GM12878 (cell line): Measurements from ENCODE around the gene NLGN4X. TPM values are rescaled to one million over a fixed set of nuclear protein-coding genes. Genes with fewer than 3 reads are reported as not detected.

Source experiments
- ATAC-seq: fragments of 200-7000 bp; cut with Tn5 transposase; 3 replicates; pipeline ENCODE4 v1.9.1; 2020; ENCODE audit warnings: mild to moderate bottlenecking, moderate library complexity
- BruUV-seq: library from RNA; stranded (reverse); fragments of 400-500 nt; replicated peaks from 2 replicates; lab custom pipeline; 2021; lab: Mats Ljungman, UMichigan
- CTCF ChIA-PET: fragments of 300-600 bp; sonication (Branson Sonifier 250); formaldehyde crosslinking; extraction: SDS; loops from one replicate; lab custom pipeline; 2021; ENCODE audit warnings: inconsistent platforms; lab: Yijun Ruan, JAX
- POLR2A ChIA-PET: fragments of 350-600 bp; formaldehyde crosslinking; extraction: SDS; loops from one replicate; lab custom pipeline; 2021; ENCODE audit warnings: inconsistent platforms; lab: Charles Lee
- RAD21 ChIA-PET: fragments of 300-600 bp; sonication (Branson Sonifier 250); formaldehyde crosslinking; loops from one replicate; lab custom pipeline; 2023; ENCODE audit warnings: antibody characterized with exemption; ENCODE audit not compliant: unreplicated experiment; lab: Charles Lee
- SMC1A ChIA-PET: fragments of 300-600 bp; sonication (Branson Sonifier 250); formaldehyde crosslinking; loops from one replicate; lab custom pipeline; 2023; ENCODE audit not compliant: unreplicated experiment, uncharacterized antibody; lab: Charles Lee
- DNase-seq: peaks from one replicate; pipeline ENCODE4 v3.0.0-alpha.2; 2011; ENCODE audit warnings: low read depth, low spot score
- FAIRE-seq: peaks from 3 replicates; lab custom pipeline; 2011; peaks lifted over from hg19 to GRCh38; lab: Jason Lieb, UNC
- H2AFZ ChIP-seq: 2 replicates; pipeline ENCODE4 v1.6.0; 2011; ENCODE audit warnings: low read depth, low read length, control low read depth; ENCODE audit not compliant: control insufficient read depth
- H3K27ac ChIP-seq: 2 replicates; pipeline ENCODE4 v1.5.1; 2011; ENCODE audit warnings: control low read depth; ENCODE audit not compliant: control insufficient read depth, insufficient read depth
- H3K27me3 ChIP-seq, 2 experiments: replicated peaks in 1 of 2; 2 replicates each; pipeline versions ENCODE4 v1.6.0 to v1.6.1; 2011; ENCODE audit warnings: low read length in 1 of 2; ENCODE audit not compliant: control insufficient read depth in 2 of 2, insufficient read depth in 2 of 2
- H3K36me3 ChIP-seq, 2 experiments: 2 replicates each; pipeline ENCODE4 v1.5.1; 2011; ENCODE audit warnings: low read length in 1 of 2; ENCODE audit not compliant: control insufficient read depth in 2 of 2, insufficient read depth in 2 of 2
- H3K4me1 ChIP-seq: 2 replicates; pipeline ENCODE4 v1.6.1; 2011; ENCODE audit warnings: mild to moderate bottlenecking, low read length, moderate library complexity, mixed read lengths; ENCODE audit not compliant: control insufficient read depth, insufficient read depth
- H3K4me2 ChIP-seq: 2 replicates; pipeline ENCODE4 v1.6.0; 2011; ENCODE audit warnings: control low read depth; ENCODE audit not compliant: control insufficient read depth, insufficient read depth
- H3K4me3 ChIP-seq: fragments of 200-600 bp; sonication (generic); 2 replicates; pipeline ENCODE4 v1.5.1; 2016
- H3K79me2 ChIP-seq: 2 replicates; pipeline ENCODE4 v1.6.0; 2011; ENCODE audit warnings: low read length; ENCODE audit not compliant: control insufficient read depth, insufficient read depth
- H3K9ac ChIP-seq: 2 replicates; pipeline ENCODE4 v1.8.0; 2011; ENCODE audit warnings: low read length, control low read depth, mixed read lengths; ENCODE audit not compliant: control insufficient read depth, insufficient read depth
- H3K9me3 ChIP-seq: replicated peaks from 3 replicates; pipeline ENCODE4 v1.5.1; 2011; ENCODE audit warnings: mild to moderate bottlenecking, low read length; ENCODE audit not compliant: control insufficient read depth, insufficient read depth
- H4K20me1 ChIP-seq: 2 replicates; pipeline ENCODE4 v1.6.0; 2011; ENCODE audit not compliant: control insufficient read depth, insufficient read depth
- BMI1 ChIP-seq: fragments of 450-650 bp; IDR thresholded peaks from 2 replicates; pipeline ENCODE4 v1.6.1; 2016; ENCODE audit warnings: mild to moderate bottlenecking, moderate library complexity, borderline replicate concordance
- CBX3 ChIP-seq: fragments of 200-600 bp; sonication (generic); IDR thresholded peaks from 2 replicates; pipeline ENCODE4 v1.6.1; 2016; ENCODE audit warnings: low read depth, borderline replicate concordance
- GATAD2B ChIP-seq: fragments of 450-650 bp; conservative IDR thresholded peaks from 2 replicates; pipeline ENCODE4 v1.6.1; 2017; ENCODE audit warnings: low read depth, mild to moderate bottlenecking, moderate library complexity
- KLF5 ChIP-seq: fragments of 450-650 bp; IDR thresholded peaks from 2 replicates; pipeline ENCODE4 v1.6.1; 2014; ENCODE audit warnings: mild to moderate bottlenecking; ENCODE audit not compliant: partially characterized antibody
- NR2F1 ChIP-seq: fragments of 450-650 bp; conservative IDR thresholded peaks from 2 replicates; pipeline ENCODE4 v1.6.1; 2017; ENCODE audit warnings: mild to moderate bottlenecking
- RELB ChIP-seq: fragments of 450-650 bp; IDR thresholded peaks from 2 replicates; pipeline ENCODE4 v1.6.1; 2017; ENCODE audit warnings: low read depth, mild to moderate bottlenecking, moderate library complexity
- RFX5 ChIP-seq: IDR thresholded peaks from 2 replicates; pipeline ENCODE4 v1.6.1; 2011; ENCODE audit warnings: low read depth, low read length, improper control_type of control experiment
- SKIL ChIP-seq: fragments of 450-650 bp; IDR thresholded peaks from 2 replicates; pipeline ENCODE4 v1.6.1; 2017; ENCODE audit warnings: mild to moderate bottlenecking, low read depth, inconsistent platforms; ENCODE audit not compliant: poor library complexity, severe bottlenecking
- STAT3 ChIP-seq: IDR thresholded peaks from 2 replicates; pipeline ENCODE4 v1.6.1; 2011; ENCODE audit warnings: low read depth, low read length, improper control_type of control experiment
- YY1 ChIP-seq: IDR thresholded peaks from 2 replicates; pipeline ENCODE4 v1.6.1; 2011; ENCODE audit warnings: low read depth, mild to moderate bottlenecking, low read length
- ZSCAN29 ChIP-seq: fragments of 450-650 bp; IDR thresholded peaks from 2 replicates; pipeline ENCODE4 v1.6.1; 2017; ENCODE audit warnings: mild to moderate bottlenecking, moderate library complexity
- WGBS: methylation state at CpG from one replicate; pipeline ENCODE4 v1.1.6; 2016; ENCODE audit warnings: low lambda C conversion rate; ENCODE audit not compliant: insufficient replicate concordance, insufficient coverage; ENCODE audit errors: missing lambda C conversion rate; 5-methylcytosine and 5-hydroxymethylcytosine counted together
- in situ Hi-C: fragments of 300-500 bp; cut with MboI; formaldehyde crosslinking; loops from 9 replicates; pipeline ENCODE4 v1.14.3; 2018; ENCODE audit warnings: mixed read lengths
- intact Hi-C: fragments of 100-400 bp; cut with micrococcal nuclease; formaldehyde crosslinking; loops from one replicate; pipeline ENCODE4 v1.14.2; 2022; ENCODE audit not compliant: unreplicated experiment
- polyA plus RNA-seq, 11 experiments: library from polyadenylated mRNA; depleted of rRNA in 4 of 11; unstranded in 6 of 11; stranded (reverse) in 5 of 11; fragments of >200 nt; fragmentation: Nextera tagmentation in 4 of 11; fragmentation: Illumina TruSeq in 1 of 11; extraction: Ambion mirVana in 4 of 11; extraction: Trizol in 1 of 11; gene quantifications; 1 replicate in 1 of 11; 2 replicates in 10 of 11; pipeline versions ENCODE4 v1.2.1 to v1.2.3, GENCODE V29; 2011 to 2016; ENCODE audit warnings: inconsistent platforms in 2 of 11, missing spikeins in 2 of 11, low read depth in 1 of 11
- total RNA-seq, 4 experiments: library from RNA; depleted of rRNA in 3 of 4; stranded (reverse); fragments of >200 nt in 3 of 4; fragmentation: Illumina TruSeq in 1 of 4; extraction: Trizol in 1 of 4; gene quantifications; 2 replicates each; pipeline versions ENCODE4 v1.2.1 to v1.2.3, GENCODE V29; 2013 to 2021

The NLGN4X gene
- total and polyA plus RNA-seq, 10 of the 15 experiments (the other 5 are each of a cell fraction or from before 2014, with no cell fraction given): 0.02 to 1.5 (median 0.09) TPM; not detected in 2

- Histone ChIP-seq H3K36me3 (no peaks in the 10 kb centered on the region), H3K4me2 (no peak overlapping the region), H3K4me1 (no peaks in the 10 kb centered on the region), H3K27me3 (no peaks in the 10 kb centered on the region), H3K4me3 (no peak overlapping the region), H3K79me2 (no peaks in the 10 kb centered on the region), H3K27ac (no peak overlapping the region), H4K20me1 (no peaks in the 10 kb centered on the region)
- SMC1A ChIA-PET: interaction anchor here (1.3 to 2.3 kb wide), 4 partner anchors 15 to 33 kb away, joined by 3 to 7 read pairs (median 5); no protein-coding TSS in a partner anchor
- 28% methylated on average over 2 of the region's 2 CpGs for WGBS
- DNase-seq: no peak
- CTCF ChIA-PET: no interaction called here
- POLR2A ChIA-PET: no interaction called here
- in situ Hi-C loops: no loop called here
- intact Hi-C loops: no loop called here
- no TSS peak for BruUV-seq
- TF ChIP-seq YY1 (no peak), KLF5 (no peak), ZSCAN29 (no peak), BMI1 (no peak), CBX3 (no peak), STAT3 (no peak), NR2F1 (no peak), RFX5 (no peak), RELB (no peak), SKIL (no peak), GATAD2B (no peak)
- TF ChIP-seq, all 136 proteins: peak for 0
- Histone ChIP-seq H3K9ac (no peak overlapping the region), H2AFZ (no peak overlapping the region), H3K9me3 (no peaks in the 10 kb centered on the region)
- ATAC-seq: no peak
- RAD21 ChIA-PET: interaction anchor here (1.1 kb wide), 1 partner anchor 41 kb away, joined by 4 read pairs; no protein-coding TSS in a partner anchor
- no peak for FAIRE-seq
Observed at GRCh38 chrX:6266041-6266440, 37.4 kb upstream of the NLGN4X start.
